Endothelial cell of umbilical vein (primary cell): ENCODE results near the gene RGS17. TPM values are rescaled to one million over a fixed set of nuclear protein-coding genes. Genes with fewer than 3 reads are reported as not detected.

Source experiments
- BruUV-seq: library from RNA; stranded (reverse); fragments of 400-500 nt; replicated peaks from 2 replicates; lab custom pipeline; 2021; lab: Mats Ljungman, UMichigan
- CTCF ChIA-PET: fragments of 300-600, 350-600 bp; sonication (Branson Sonifier 250); formaldehyde crosslinking; loops from one replicate; lab custom pipeline; 2021; ENCODE audit warnings: antibody characterized with exemption, inconsistent platforms; lab: Charles Lee
- POLR2A ChIA-PET: fragments of 300-600, 350-600 bp; sonication (Branson Sonifier 250); formaldehyde crosslinking; loops from one replicate; lab custom pipeline; 2021; ENCODE audit warnings: antibody characterized with exemption, inconsistent platforms; lab: Charles Lee
- DNase-seq: peaks from one replicate; pipeline ENCODE4 v3.0.0-alpha.2; 2011; ENCODE audit warnings: low read depth, low spot score
- FAIRE-seq: peaks from 2 replicates; lab custom pipeline; 2011; peaks lifted over from hg19 to GRCh38; lab: Jason Lieb, UNC
- H2AFZ ChIP-seq: 2 replicates; pipeline ENCODE4 v1.6.0; 2012; ENCODE audit warnings: low read depth, low read length, control low read depth, inconsistent platforms
- H3K27ac ChIP-seq: 2 replicates; pipeline ENCODE4 v1.5.1; 2011; ENCODE audit warnings: low read depth, mild to moderate bottlenecking, control low read depth, low read length, moderate library complexity; ENCODE audit not compliant: insufficient read depth
- H3K27me3 ChIP-seq, 2 experiments: 2 replicates each; pipeline versions ENCODE4 v1.6.0 to v1.6.1; 2011; ENCODE audit warnings: low read length in 2 of 2, mixed read lengths in 1 of 2; ENCODE audit not compliant: control insufficient read depth in 2 of 2, insufficient read depth in 2 of 2
- H3K36me3 ChIP-seq, 2 experiments: 2 replicates in 1 of 2; 3 replicates in 1 of 2; pipeline ENCODE4 v1.5.1; 2011; ENCODE audit warnings: low read length in 2 of 2, mild to moderate bottlenecking in 1 of 2, moderate library complexity in 1 of 2; ENCODE audit not compliant: control insufficient read depth in 2 of 2, insufficient read depth in 2 of 2; ENCODE audit errors: extremely low read depth in 1 of 2
- H3K4me1 ChIP-seq: 3 replicates; pipeline ENCODE4 v1.5.1; 2011; ENCODE audit warnings: mild to moderate bottlenecking, low read length; ENCODE audit not compliant: control insufficient read depth, insufficient read depth; ENCODE audit errors: extremely low read depth
- H3K4me2 ChIP-seq: 2 replicates; pipeline ENCODE4 v1.6.1; 2011; ENCODE audit warnings: low read length, control low read depth, mixed read lengths; ENCODE audit not compliant: insufficient read depth
- H3K4me3 ChIP-seq, 3 experiments: fragments of 200-600 bp in 1 of 3; sonication (generic), shearing (Covaris generic) in 1 of 3; replicated peaks in 1 of 3; 2 replicates each; pipeline ENCODE4 v1.5.1; 2011 to 2016; ENCODE audit warnings: control low read depth in 3 of 3, low read length in 3 of 3, mild to moderate bottlenecking in 2 of 3, inconsistent platforms in 1 of 3, low read depth in 1 of 3, moderate library complexity in 1 of 3; ENCODE audit not compliant: insufficient read depth in 1 of 3
- H3K79me2 ChIP-seq: 2 replicates; pipeline ENCODE4 v1.6.0; 2012; ENCODE audit warnings: low read length, inconsistent platforms; ENCODE audit not compliant: control insufficient read depth, insufficient read depth
- H3K9ac ChIP-seq: replicated peaks from 2 replicates; pipeline ENCODE3; 2011; ENCODE audit warnings: low read length, control low read depth; ENCODE audit not compliant: insufficient read depth; ENCODE audit errors: extremely low read depth
- H3K9me1 ChIP-seq: replicated peaks from 3 replicates; pipeline ENCODE4 v1.6.0; 2011; ENCODE audit warnings: mild to moderate bottlenecking, low read length; ENCODE audit not compliant: control insufficient read depth, insufficient read depth; ENCODE audit errors: extremely low read depth
- H3K9me3 ChIP-seq: replicated peaks from 2 replicates; pipeline ENCODE4 v1.5.1; 2012; ENCODE audit warnings: low read length, inconsistent platforms; ENCODE audit not compliant: control insufficient read depth, insufficient read depth
- H4K20me1 ChIP-seq: replicated peaks from 2 replicates; pipeline ENCODE3; 2011; ENCODE audit warnings: mild to moderate bottlenecking, low read length; ENCODE audit not compliant: control insufficient read depth, insufficient read depth; ENCODE audit errors: extremely low read depth
- FOS ChIP-seq: IDR thresholded peaks from 2 replicates; pipeline ENCODE4 v1.6.1; 2011; ENCODE audit warnings: mild to moderate bottlenecking, low read length, moderate library complexity, borderline replicate concordance; ENCODE audit not compliant: insufficient read depth
- JUN ChIP-seq: IDR thresholded peaks from 2 replicates; pipeline ENCODE4 v1.6.1; 2011; ENCODE audit warnings: borderline replicate concordance, low read depth; ENCODE audit not compliant: insufficient read length, insufficient read depth
- MYC ChIP-seq: IDR thresholded peaks from one replicate; pipeline ENCODE4 v1.6.1; 2011; ENCODE audit warnings: mild to moderate bottlenecking, low read depth, low read length
- POLR2AphosphoS5 ChIP-seq: IDR thresholded peaks from 2 replicates; pipeline ENCODE4 v1.6.1; 2012; ENCODE audit warnings: low read depth, mild to moderate bottlenecking, control low read depth, low read length, moderate library complexity; ENCODE audit not compliant: insufficient read depth
- dilution Hi-C: fragments of 300-500 bp; cut with MboI; formaldehyde crosslinking; loops from one replicate; pipeline ENCODE4 v1.15.0; 2019; ENCODE audit warnings: low sequenced_read_pairs; ENCODE audit not compliant: extremely low pct_ligation_motif_present
- intact Hi-C: fragments of 100-400 bp; cut with micrococcal nuclease; formaldehyde crosslinking; loops from one replicate; pipeline ENCODE4 v1.10.0; 2022
- polyA plus RNA-seq, 4 experiments: library from polyadenylated mRNA; depleted of rRNA in 3 of 4; stranded (reverse) in 3 of 4; unstranded in 1 of 4; fragments of >200 nt; gene quantifications; 2 replicates each; pipeline versions ENCODE4 v1.2.1 to v1.2.3, GENCODE V29; 2011 to 2012; ENCODE audit warnings: missing spikeins in 1 of 4
- total RNA-seq: library from RNA; stranded (reverse); gene quantifications from 2 replicates; pipeline ENCODE4 v1.2.3, GENCODE V29; 2021
- TF ChIP-seq, protein P1 (sequence below): IDR thresholded peaks from 2 replicates; pipeline ENCODE4 v1.6.1; 2011; ENCODE audit not compliant: insufficient read depth, insufficient read length

Gene RGS17
- total and polyA plus RNA-seq, 2 donors (not counting 3 experiments of a cell fraction or from before 2014, with no cell fraction given), result 0.40 to 1.1 TPM

DNA sequence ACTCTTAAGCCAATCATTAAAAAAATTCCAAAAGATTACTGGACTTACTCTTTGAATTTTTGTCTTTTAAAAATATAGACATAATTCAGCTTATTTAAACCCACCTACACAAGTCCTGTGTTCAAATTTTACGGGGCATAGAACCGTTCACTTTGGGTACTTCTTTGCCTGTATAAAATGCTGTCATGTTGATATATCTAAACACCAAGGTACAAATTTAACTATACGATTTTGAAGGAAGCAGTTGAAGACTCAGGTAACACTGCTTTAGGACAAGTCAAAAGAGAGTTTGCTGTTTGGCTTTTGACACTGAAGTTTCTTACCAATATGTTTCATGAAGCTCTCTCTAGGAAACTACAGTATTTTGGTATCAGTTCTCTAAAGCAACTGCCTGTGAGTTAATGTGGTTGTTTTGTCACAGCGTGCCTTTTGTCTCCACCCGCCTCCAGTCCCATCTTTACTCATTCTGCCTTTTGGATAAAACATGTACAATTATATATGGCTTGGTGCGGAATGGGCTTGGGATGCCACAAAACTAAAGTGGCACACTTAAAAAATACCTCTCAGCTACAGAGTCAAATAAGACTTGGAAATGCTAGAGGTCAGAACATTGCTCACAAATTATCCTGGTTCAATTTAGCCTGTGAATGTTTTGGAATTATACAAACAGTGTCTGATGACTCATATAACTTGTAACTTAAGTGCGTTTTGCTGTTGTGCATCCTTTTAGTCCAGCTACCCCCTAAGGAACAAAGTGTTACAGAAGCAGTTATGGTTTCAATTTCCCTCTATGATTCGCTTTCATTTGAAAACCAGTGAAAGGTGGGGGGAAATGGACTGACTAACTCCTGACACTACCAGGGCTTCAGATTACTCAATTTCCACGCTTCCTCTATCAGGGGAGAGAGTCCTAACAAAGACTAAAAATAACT lies 38.7 kb downstream of the RGS17 start:
- Histone ChIP-seq H3K4me3 (peak overlapping the region in 1 of 3 experiments; percentile 21), H4K20me1 (no peaks in the 10 kb centered on the region), H3K4me2 (peak overlapping the region; percentile 45), H3K9me1 (no peaks in the 10 kb centered on the region), H2AFZ (peak overlapping the region; percentile 8), H3K9me3 (no peaks in the 10 kb centered on the region), H3K36me3 (no peaks in the 10 kb centered on the region), H3K79me2 (no peaks in the 10 kb centered on the region), H3K9ac (peak overlapping the region; percentile 45), H3K27me3 (no peaks in the 10 kb centered on the region), H3K27ac (peak overlapping the region; percentile 78), H3K4me1 (peaks cover 39% of the 10 kb centered on the region)
- dilution Hi-C loops, result no loop called here
- TF ChIP-seq, protein P1, sequence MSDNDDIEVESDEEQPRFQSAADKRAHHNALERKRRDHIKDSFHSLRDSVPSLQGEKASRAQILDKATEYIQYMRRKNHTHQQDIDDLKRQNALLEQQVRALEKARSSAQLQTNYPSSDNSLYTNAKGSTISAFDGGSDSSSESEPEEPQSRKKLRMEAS, result no peak
- peak; percentile 91 for TF ChIP-seq FOS
- peak; percentile 58 for TF ChIP-seq POLR2AphosphoS5
- TF ChIP-seq MYC, result no peak
- peak; percentile 79 for TF ChIP-seq JUN
- FAIRE-seq (peak; percentile 88), DNase-seq (peak; percentile 81)
- intact Hi-C loops, result loop anchor here (1.0 to 5.0 kb wide), 3 partner anchors 60 to 390 kb away; no protein-coding TSS in a partner anchor
- BruUV-seq, result TSS peak; percentile 32
- ChIA-PET POLR2A (no interaction called here), CTCF (interaction anchor here (0.6 to 2.5 kb wide), 7 partner anchors 12 to 139 kb away, joined by 3 to 22 read pairs (median 5); no protein-coding TSS in a partner anchor)
